HG02678 (cell line): ENCODE results near the gene DUS3L.
"Not testable (repeated sequence)": the region's sequence is repeated elsewhere in the genome, so short reads cannot be mapped to it uniquely, and the experiment has no call there.

Experiments
- ATAC-seq: cut with Tn5 transposase; IDR thresholded peaks from one replicate; pipeline ENCODE4 v1.9.1; 2021; ENCODE audit warnings: mild to moderate bottlenecking, moderate library complexity; ENCODE audit not compliant: unreplicated experiment

DUS3L gene

GRCh38 chr19:5801796-5802619, 11.0 kb upstream of the DUS3L start:
- ATAC-seq = no peak

- ATAC-seq = no peak
Measured at GRCh38 chr19:5800361-5801270, 9.7 kb upstream of the DUS3L start.

GRCh38 chr19:5799247-5800241, 8.6 kb upstream of the DUS3L start:
- no peak for ATAC-seq

GRCh38 chr19:5798244-5798643, 7.3 kb upstream of the DUS3L start:
- no peak for ATAC-seq

GRCh38 chr19:5795382-5795919, 4.5 kb upstream of the DUS3L start:
- ATAC-seq = no peak

GRCh38 chr19:5793188-5793587, 2.2 kb upstream of the DUS3L start:
- ATAC-seq = no peak

GRCh38 chr19:5792224-5792623, 1.3 kb upstream of the DUS3L start:
- no peak for ATAC-seq

- no peak for ATAC-seq
Measured at GRCh38 chr19:5789886-5790558, 941 bp downstream of the DUS3L start.

- no peak for ATAC-seq
Measured at GRCh38 chr19:5789351-5789761, 1.6 kb downstream of the DUS3L start.

GRCh38 chr19:5788422-5788821, 2.5 kb downstream of the DUS3L start:
- ATAC-seq = no peak

GRCh38 chr19:5787409-5788182, 3.4 kb downstream of the DUS3L start:
- ATAC-seq = no peak

- no peak for ATAC-seq
Measured at GRCh38 chr19:5786593-5787408, 4.2 kb downstream of the DUS3L start.

GRCh38 chr19:5785423-5785822, 5.5 kb downstream of the DUS3L start:
- ATAC-seq = no peak

GRCh38 chr19:5784581-5785147, 6.3 kb downstream of the DUS3L start, which contains the start of gene PRR22:
TSS of gene PRR22 (minus strand) at chr19:5784746. CDS start at chr19:5784660, 86 bp downstream.
- no peak for ATAC-seq

- no peak for ATAC-seq
Measured at GRCh38 chr19:5782945-5783919, 7.7 kb downstream of the DUS3L start.

GRCh38 chr19:5782322-5782721, 8.6 kb downstream of the DUS3L start:
- no peak for ATAC-seq

GRCh38 chr19:5780916-5781315, 10.0 kb downstream of the DUS3L start:
- not testable (repeated sequence) for ATAC-seq
